ENCODE results near the gene FGFR2.
"Not testable (repeated sequence)": the region's sequence is repeated elsewhere in the genome, so short reads cannot be mapped to it uniquely, and the experiment has no call there.

The FGFR2 gene

GRCh38 chr10:121583857-121584256 lies 14.4 kb downstream of the FGFR2 start:
- DNase-seq = no peak

DNA sequence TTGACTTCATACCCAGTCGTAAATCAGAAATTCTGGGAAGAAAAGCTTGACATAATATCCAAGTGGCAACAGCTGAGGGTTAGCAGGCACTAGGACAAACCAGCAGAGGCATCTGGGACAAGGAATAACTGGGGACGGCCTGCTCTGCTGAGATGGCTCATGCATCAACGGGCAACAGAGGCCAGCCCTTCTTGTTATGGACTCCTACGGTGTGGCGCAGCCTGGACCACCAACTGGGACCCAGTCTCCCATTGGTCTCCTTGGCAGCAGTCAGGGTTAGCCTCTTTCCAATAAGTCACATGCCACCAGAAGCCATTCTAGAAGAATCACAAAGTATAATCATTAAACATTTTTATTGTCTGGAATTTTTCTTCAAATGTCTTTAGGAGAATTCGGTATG lies 15.0 kb downstream of the FGFR2 start:
- no peak for DNase-seq

DNA sequence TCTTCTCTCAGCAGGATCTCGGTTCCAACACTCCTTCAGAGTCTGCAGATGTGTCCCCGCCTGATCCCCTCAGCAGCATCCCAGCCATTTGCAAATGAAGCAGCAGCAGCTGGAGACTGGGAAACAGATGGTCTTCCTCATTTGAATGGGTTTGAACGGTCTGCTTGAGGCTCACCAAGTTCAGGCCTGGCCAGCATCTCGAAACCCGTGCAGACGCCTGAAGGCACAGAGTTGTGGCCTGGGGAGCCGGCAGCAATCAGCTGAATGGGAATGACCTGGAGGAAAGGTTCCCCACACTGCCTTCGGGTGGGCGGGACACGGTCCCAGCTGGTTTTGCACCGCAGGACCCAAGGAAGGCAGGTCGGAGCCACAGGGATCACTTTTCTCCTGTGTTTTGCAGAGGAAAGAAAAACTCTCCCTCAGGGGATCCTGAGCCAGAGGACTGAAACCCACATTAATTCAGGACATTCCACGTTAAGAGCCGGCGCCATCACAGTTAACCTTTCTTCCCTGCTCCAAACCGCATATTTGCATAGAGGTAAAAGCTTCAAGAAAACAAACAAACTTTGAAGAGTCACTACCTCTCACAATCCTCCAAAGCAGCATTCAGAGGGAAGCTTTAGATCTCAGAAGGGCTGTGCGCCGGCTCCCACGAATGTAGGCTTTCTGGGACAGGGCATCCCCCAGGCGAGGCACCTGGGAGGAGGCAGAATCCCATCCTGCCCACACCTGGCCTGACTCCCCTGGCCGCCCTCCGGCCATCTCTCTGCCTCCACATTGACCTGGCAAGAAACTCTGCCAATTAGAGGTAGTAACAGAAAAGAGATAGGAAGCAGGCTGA lies 17.7 kb downstream of the FGFR2 start:
- DNase-seq = no peak

GRCh38 chr10:121579656-121580055 lies 18.6 kb downstream of the FGFR2 start:
- no peak for DNase-seq

- no peak for DNase-seq
Observed at GRCh38 chr10:121578965-121579364, 19.3 kb downstream of the FGFR2 start.

DNA sequence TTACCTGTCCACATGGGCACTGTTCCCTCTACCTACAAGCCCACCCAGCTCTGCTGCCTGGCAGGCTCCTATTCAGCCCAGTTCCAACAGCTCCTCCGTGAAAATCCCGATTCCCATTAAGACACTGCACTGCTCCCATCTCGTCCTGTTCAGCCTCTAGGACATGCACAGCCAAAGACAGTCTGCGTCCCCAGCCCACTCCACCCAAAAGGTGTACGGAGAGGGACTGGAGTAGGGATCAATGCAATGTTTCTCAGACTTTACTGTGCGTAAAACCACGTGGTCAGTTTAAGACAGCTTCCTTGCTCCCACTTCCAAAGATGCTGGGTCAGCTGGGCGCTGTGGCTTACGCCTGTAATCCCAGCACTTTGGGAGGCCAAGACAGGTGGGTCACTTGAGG lies 19.9 kb downstream of the FGFR2 start:
- DNase-seq = no peak

GRCh38 chr10:121577568-121577967 lies 20.7 kb downstream of the FGFR2 start:
- no peak for DNase-seq

DNA sequence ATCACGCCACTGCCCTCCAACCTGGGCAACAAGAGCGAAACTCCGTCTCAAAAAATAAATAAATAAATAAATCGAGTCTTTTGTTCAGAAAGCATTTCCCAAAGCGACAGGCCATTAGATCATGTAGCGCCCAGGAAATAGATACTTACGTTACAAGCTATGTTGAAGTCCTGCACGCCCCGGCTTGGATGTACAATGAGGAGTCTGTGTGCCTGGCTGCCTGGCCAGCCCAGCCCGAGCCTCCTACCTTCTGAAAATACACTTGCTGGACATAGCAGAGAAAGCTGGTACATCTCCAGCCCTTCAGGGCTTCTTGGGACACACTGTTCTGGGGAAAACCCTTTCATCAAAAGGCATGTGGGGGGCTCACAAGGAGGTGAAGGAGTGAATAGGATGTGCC lies 22.1 kb downstream of the FGFR2 start:
- no peak for DNase-seq

DNA sequence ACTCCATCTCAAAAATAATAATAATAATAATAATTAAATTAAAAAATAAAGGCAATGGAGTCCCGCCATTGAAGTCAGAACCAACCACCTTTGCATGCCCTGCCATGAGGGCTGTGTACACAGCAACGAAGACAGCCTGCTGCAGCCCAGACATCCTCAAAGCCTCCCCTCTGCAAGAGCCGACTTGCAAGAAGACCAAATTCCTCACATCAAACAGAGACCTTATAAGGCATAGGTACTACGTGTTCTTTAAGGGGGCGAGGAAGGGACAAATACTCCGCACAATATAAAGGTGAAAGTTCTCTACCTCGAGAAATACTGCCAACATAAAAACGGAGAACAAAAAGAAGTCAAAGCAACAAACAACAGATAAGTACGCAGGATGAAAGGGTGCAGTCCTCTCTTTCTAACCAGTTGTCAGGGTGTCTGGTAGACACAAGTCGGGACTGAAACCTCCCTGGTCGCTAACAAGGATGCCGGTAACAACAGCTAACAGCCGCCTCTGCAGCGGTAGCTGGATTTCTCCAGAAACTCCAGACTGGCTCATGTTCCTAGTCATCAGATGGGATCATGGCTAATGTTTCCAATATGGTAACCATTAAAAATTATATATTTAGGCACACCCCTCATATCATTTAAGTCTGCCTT lies 23.6 kb downstream of the FGFR2 start:
- DNase-seq = no peak

- no peak for DNase-seq
Observed at GRCh38 chr10:121573538-121573941, 24.7 kb downstream of the FGFR2 start.

DNA sequence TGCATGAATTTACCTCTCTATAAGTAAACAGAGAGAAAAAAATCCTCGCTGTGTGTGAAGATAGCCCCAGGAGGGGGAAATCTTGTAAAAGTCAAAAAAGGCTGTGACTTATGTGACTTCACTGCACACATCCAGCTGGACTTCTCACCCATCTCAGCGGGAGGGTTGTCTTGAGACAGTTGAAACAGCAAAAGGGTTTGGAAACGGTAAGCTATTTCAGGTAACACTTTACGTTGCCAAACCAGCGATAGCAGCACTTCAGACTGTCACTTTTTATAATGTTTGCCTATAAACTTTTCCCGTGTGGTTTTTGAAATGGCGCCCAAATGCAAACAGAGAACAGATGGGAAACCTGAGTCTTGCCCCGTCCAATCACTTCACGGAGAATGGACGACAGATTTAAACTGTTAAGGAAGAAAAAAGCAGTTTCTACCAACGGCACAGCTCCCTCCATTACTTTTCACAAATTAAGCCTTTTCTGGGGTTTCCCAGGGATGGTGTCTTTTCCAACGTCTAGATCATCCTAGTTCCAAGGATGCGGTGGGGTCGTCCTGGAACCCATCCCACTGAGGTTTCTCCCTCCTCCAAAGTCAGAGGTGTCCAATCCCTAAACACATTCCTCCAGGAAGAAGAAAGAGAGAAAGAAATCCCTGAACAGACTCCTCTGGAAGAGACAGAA lies 25.2 kb downstream of the FGFR2 start:
- DNase-seq = no peak

DNA sequence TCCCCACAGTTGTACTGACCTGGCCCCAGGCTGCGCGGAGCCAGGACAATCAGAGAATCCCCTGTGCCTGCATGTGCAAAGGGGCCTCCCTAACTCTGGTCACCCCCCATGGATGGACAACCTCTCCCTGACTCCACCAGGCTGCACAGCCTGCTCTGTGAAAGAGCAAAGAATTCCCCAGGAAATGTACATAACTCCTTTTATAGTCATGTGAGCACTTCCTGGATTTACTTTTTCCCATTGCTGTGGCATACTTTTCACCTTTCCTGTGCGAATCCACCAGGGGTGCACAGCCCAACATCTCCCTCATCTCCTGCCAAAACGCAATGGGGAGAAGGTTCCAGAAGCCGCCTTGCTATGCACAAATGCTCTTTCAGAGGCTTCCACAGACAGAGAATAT lies 27.9 kb downstream of the FGFR2 start:
- no peak for DNase-seq

DNA sequence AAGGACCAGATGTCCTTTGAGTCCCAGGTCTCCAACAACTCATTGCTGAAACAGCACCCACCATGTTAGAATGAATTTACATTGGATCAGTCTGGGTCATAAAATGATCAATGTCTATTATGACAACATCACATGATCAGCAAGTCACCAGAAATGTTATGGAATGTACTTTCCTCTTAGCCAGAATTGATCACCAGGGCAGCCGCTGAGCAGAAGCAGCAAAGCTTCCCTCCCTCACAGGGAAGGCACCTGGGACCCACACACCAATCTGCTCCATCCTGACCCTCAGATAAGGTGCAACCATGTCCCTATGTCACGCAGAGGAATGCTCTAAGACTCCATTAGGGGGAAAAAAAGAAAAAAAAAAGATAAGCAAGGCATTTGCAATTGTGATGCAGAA lies 30.0 kb downstream of the FGFR2 start:
- DNase-seq = no peak

- no peak for DNase-seq
Observed at GRCh38 chr10:121567569-121567968, 30.7 kb downstream of the FGFR2 start.

DNA sequence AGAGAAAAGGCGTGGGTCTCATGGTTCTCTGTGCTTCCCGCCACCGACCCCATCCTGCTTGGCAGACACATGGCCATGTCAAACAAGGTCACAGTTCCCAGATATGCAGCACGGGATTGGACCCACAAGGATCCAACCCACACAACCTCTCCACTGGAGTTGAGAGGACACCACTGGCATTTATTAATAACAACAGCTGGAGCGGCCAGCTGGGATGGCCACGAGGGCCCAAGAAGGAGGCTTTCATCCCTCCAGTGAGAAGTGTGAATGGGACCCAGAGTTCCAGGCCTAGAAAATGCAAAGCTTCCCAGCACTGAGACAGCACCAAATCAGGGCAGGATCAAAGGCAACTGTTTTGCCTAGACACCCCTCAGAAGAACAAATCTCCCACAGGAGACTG lies 31.5 kb downstream of the FGFR2 start:
- DNase-seq = no peak

DNA sequence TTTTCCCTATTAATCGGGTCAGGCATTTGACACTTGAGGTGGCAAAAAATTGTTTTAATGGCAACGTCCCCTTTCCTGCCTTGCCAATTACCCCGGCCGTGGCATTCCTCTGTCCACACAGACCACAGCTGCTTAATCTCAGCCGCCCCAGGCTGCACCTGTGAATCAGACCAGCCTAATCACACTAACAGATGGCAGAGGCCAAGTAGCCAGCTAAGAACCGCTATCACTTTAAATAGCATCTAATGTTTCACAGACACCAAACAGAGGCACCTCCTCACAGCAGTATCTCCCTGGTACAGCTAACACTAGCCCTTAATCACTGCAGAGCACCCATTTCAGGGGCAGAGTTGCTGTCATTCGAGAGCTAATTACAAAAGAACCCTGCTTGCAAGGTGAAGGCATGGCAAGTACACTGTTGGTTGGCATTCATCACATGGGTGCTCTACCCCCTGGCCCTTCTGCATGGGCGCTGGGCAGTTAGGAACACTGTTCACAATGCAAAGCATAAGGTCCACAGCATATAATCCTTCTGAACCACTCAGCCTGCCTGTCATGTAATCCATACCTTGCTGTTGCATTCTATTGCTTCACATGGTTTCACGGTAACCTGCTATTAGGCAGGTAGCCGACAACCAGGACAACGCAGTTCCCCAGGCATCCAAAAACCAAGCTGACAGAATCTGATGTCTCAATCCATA lies 38.8 kb downstream of the FGFR2 start:
- DNase-seq = no peak

DNA sequence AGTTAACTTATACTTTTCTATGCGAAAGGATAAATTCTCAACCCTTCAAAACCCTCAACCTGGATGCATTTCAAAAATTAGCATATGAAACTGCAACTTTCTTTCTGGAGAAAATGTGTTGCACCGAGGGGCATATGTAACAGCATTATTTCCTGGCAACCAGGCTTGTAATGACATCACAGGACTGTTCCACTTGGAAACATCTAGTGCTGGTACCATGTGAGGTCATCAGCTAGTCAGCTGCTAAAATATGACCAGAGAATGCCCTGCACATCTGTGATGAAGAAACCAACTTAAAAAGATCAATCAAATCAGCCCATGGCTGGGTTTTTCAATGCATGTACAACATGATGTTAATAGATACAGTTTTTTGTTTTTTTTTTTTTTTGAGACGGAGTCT lies 40.0 kb downstream of the FGFR2 start:
- no peak for DNase-seq

DNA sequence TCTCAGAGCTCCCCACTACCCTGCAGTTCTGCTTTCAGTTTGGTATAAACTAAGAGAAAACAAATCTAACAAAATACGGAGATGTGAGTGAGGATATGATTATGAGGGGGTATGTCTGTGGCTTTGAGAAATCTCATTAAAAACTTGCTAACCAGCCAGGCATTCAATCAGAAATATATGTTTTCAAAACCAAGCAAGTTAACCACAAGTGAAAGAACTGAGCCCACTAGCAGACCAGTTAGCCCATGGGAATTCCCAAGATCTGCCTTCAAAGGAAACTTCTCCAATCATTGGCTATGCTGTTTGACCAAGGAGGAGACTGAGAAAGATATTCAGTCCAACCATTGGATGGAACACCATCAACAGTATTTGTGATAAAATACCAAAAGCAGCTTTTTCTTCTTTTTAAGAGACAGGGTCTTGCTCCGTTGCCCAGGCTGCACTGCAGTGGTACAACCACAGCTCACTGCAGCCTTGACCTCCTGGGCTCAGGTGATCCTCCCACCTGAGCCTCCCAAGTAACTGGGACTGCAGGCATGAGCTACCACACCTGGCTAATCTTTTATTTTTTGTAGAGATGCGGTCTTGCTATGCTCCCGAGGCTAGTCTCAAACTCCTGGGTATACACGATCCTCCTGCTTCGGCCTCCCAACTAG lies 41.2 kb downstream of the FGFR2 start:
- DNase-seq = no peak

- no peak for DNase-seq
Observed at GRCh38 chr10:121556455-121556854, 41.8 kb downstream of the FGFR2 start.

DNA sequence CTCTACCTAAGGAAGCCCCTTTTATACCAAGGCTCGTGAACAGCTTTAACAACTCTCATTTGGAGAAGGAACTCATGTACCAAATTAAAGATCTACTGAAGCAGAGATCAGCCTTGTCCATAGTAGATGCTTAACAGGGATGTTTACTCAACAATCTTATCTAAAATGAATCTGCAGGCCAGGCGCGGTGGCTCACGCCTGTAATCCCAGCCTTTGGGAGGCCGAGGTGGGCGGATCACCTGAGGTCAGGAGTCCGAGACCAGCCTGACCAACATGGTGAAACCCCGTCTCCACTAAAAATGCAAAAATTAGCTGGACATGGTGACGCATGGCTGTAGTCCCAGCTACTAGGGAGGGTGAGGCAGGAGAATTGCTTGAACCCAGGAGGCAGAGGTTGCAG lies 43.3 kb downstream of the FGFR2 start:
- DNase-seq = not testable (repeated sequence)

- DNase-seq = no peak
Observed at GRCh38 chr10:121553511-121554264, 44.6 kb downstream of the FGFR2 start.

- DNase-seq = no peak
Observed at GRCh38 chr10:121552746-121553145, 45.5 kb downstream of the FGFR2 start.
